Endodermal cell (in vitro differentiated cells): ENCODE results near the gene FLT3LG. TPM values are rescaled to one million over a fixed set of nuclear protein-coding genes. Genes with fewer than 3 reads are reported as not detected.

ENCODE experiments used
- DNase-seq: peaks from one replicate; pipeline ENCODE4 v3.0.0-alpha.2; 2017
- H3K27ac ChIP-seq: 2 replicates; pipeline ENCODE4 v1.5.1; 2013; ENCODE audit warnings: mild to moderate bottlenecking, low read depth, low read length, moderate library complexity
- H3K27me3 ChIP-seq: 2 replicates; pipeline ENCODE4 v1.6.1; 2013; ENCODE audit warnings: mild to moderate bottlenecking, low read length, moderate library complexity; ENCODE audit not compliant: insufficient read depth, control insufficient read depth, poor library complexity, severe bottlenecking
- H3K36me3 ChIP-seq: 2 replicates; pipeline ENCODE4 v1.7.0; 2013; ENCODE audit warnings: mild to moderate bottlenecking, low read length, moderate library complexity; ENCODE audit not compliant: control insufficient read depth, insufficient read depth
- H3K4me1 ChIP-seq: one replicate; pipeline ENCODE4 v1.7.0; 2013; ENCODE audit warnings: low read length; ENCODE audit not compliant: control insufficient read depth, insufficient read depth
- H3K4me3 ChIP-seq: 2 replicates; pipeline ENCODE4 v1.5.1; 2013; ENCODE audit warnings: mild to moderate bottlenecking, low read length, moderate library complexity
- H3K9ac ChIP-seq: 2 replicates; pipeline ENCODE4 v1.6.1; 2013; ENCODE audit warnings: mild to moderate bottlenecking, low read length, moderate library complexity; ENCODE audit not compliant: poor library complexity, severe bottlenecking; ENCODE audit errors: extremely low read depth
- H3K9me3 ChIP-seq: 2 replicates; pipeline ENCODE4 v1.6.1; 2013; ENCODE audit warnings: mild to moderate bottlenecking, low read length, moderate library complexity; ENCODE audit not compliant: control insufficient read depth
- H3K27ac Mint-ChIP-seq: 2 replicates; pipeline ENCODE4 v1.8.0; 2020; ENCODE audit warnings: mixed read lengths
- H3K27me3 Mint-ChIP-seq: 2 replicates; pipeline ENCODE4 v1.8.0; 2021; ENCODE audit warnings: mild to moderate bottlenecking, mixed read lengths; ENCODE audit not compliant: insufficient read depth
- H3K36me3 Mint-ChIP-seq: 2 replicates; pipeline ENCODE4 v1.8.0; 2020; ENCODE audit warnings: low read depth, mixed read lengths
- H3K4me1 Mint-ChIP-seq: 2 replicates; pipeline ENCODE4 v1.8.0; 2020; ENCODE audit warnings: mixed read lengths
- H3K4me3 Mint-ChIP-seq: 2 replicates; pipeline ENCODE4 v1.8.0; 2020; ENCODE audit warnings: mild to moderate bottlenecking, moderate library complexity, mixed read lengths
- H3K9me3 Mint-ChIP-seq: 2 replicates; pipeline ENCODE4 v1.8.0; 2020; ENCODE audit warnings: mild to moderate bottlenecking, mixed read lengths
- WGBS, 2 experiments: methylation state at CpG; one replicate each; pipeline versions ENCODE4 v1.1.5 to v1.1.7; 2013; ENCODE audit warnings: missing lambda C conversion rate in 2 of 2, mixed read lengths in 1 of 2; ENCODE audit not compliant: insufficient coverage in 1 of 2, insufficient read length in 1 of 2; 5-methylcytosine and 5-hydroxymethylcytosine counted together
- total RNA-seq, 2 donors: library from RNA; stranded (reverse); fragmentation: NEBNext Ultra II Directional in 1 of 2; extraction: Animal tissue kit (Norgen Biotek cat#: 25700) in 1 of 2; gene quantifications; 2 replicates in 1 of 2; 3 replicates in 1 of 2; pipeline ENCODE4 v1.2.1, GENCODE V29; 2021
- TF ChIP-seq, protein P1 (sequence below): fragments of 200-600 bp; sonication (generic); conservative IDR thresholded peaks from 2 replicates; pipeline ENCODE4 v1.5.0; 2021; ENCODE audit warnings: antibody characterized with exemption, mild to moderate bottlenecking

FLT3LG gene
- total RNA-seq, 2 donors from 2014 or later, result 0.75 to 2.3 TPM

DNA sequence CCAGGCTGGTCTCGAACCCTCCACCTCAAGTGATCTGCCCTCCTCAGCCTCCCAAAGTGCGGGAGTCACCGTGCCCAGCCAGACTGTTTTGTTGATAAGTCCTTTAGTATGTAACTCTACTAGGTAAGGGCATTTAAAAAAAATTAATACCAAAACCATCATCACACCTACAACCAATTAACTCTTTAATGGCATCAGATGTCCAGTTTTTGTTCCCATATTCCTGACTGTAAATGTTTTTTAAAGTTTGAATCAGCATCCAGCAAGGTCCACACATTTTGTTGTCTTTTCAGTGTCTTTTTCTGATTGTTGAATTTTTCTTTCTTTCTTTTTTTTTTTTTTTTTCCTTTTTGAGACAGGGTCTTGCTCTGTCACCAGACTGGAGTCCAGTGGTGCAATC is 44.0 kb downstream of the FLT3LG start:
- 100% methylated on average over 1 of the region's 3 CpGs; no CpG with 5 or more reads in 1 of the 2 experiments for WGBS, 2 experiments
- Mint-ChIP-seq H3K4me1 (no peaks in the 10 kb centered on the region), H3K27me3 (no peaks in the 10 kb centered on the region), H3K36me3 (peaks cover 38% of the 10 kb centered on the region), H3K4me3 (no peak overlapping the region), H3K27ac (no peak overlapping the region), H3K9me3 (no peaks in the 10 kb centered on the region)
- Histone ChIP-seq H3K9ac (no peak overlapping the region), H3K27ac (no peak overlapping the region), H3K27me3 (no peaks in the 10 kb centered on the region), H3K4me1 (peaks cover 3% of the 10 kb centered on the region), H3K36me3 (no peaks in the 10 kb centered on the region), H3K9me3 (no peaks in the 10 kb centered on the region), H3K4me3 (no peak overlapping the region)
- no peak for DNase-seq
- TF ChIP-seq, protein P1, sequence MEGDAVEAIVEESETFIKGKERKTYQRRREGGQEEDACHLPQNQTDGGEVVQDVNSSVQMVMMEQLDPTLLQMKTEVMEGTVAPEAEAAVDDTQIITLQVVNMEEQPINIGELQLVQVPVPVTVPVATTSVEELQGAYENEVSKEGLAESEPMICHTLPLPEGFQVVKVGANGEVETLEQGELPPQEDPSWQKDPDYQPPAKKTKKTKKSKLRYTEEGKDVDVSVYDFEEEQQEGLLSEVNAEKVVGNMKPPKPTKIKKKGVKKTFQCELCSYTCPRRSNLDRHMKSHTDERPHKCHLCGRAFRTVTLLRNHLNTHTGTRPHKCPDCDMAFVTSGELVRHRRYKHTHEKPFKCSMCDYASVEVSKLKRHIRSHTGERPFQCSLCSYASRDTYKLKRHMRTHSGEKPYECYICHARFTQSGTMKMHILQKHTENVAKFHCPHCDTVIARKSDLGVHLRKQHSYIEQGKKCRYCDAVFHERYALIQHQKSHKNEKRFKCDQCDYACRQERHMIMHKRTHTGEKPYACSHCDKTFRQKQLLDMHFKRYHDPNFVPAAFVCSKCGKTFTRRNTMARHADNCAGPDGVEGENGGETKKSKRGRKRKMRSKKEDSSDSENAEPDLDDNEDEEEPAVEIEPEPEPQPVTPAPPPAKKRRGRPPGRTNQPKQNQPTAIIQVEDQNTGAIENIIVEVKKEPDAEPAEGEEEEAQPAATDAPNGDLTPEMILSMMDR, result no peak

DNA sequence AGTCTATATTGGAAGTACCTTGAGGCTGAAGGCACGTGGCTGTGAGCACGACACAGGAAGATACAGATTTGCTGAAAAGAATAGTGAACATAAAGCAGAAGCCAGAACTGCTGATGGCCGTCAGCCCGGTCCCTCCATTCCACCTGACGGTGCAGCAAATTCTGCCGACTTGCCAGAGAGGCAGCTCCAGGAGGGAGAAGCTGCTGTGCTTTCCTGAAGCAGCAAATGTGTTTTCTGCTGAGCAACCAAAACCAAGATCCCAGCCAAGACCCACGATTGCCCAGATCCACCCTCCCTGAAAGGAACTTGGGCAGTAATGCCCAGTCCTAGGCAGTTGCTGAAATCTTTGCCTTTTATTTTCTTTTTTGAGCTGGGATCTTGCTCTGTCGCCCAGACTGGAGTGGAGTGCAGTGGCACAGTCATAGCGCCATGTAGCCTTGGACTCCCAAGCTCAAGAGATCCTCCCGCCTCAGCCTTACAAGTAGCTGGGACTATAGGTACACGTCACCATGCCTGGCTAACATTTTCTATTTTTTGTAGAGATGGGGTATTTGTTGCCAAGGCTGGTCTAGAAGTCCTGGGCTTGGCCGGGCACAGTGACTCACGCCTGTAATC is 46.8 kb downstream of the FLT3LG start:
- no peaks in the 10 kb centered on the region for H3K36me3 ChIP-seq
- no peak overlapping the region for H3K4me3 ChIP-seq
- TF ChIP-seq, protein P1, result no peak
- no peaks in the 10 kb centered on the region for H3K9me3 Mint-ChIP-seq
- peaks cover 46% of the 10 kb centered on the region for H3K36me3 Mint-ChIP-seq
- no peaks in the 10 kb centered on the region for H3K4me1 Mint-ChIP-seq
- no peaks in the 10 kb centered on the region for H3K27me3 ChIP-seq
- H3K27ac Mint-ChIP-seq, result no peak overlapping the region
- no peak overlapping the region for H3K4me3 Mint-ChIP-seq
- H3K9me3 ChIP-seq, result no peaks in the 10 kb centered on the region
- no peak for DNase-seq
- H3K27me3 Mint-ChIP-seq, result no peaks in the 10 kb centered on the region
- no peak overlapping the region for H3K27ac ChIP-seq
- WGBS, 2 experiments, result 94 to 96% methylated on average over 10 to 13 of the region's 13 CpGs
- no peaks in the 10 kb centered on the region for H3K4me1 ChIP-seq
- no peak overlapping the region for H3K9ac ChIP-seq

DNA sequence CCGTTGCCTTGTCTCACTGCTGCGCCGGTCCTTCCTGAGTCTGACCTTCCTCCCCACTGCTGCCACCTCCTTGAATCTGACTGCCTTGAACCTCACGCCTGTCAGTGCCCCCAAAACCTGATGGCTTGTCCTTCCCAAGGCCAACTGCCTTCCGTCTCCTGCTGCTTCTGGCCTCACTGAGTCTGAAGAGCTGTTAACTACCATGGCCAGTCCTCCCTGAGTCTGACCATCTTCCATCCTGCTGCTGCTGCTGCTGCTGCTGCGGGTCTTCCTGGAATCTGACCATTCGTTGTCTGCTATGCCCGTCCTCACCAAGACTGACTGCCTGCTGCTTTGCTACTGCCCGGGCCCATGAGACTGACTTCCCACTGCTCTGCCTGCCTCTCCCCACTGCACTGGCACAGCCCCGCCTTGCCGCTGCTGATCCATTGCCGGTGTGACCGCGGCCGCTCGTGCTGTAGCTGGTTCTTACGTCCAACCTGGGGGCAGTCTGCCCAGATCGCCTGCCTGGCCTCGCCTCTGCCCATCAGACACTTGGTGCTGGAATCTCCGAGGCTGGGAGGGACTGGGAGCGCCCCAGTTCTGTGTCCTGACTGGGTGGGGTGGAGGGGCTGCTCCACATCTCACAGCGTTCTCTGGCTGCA is 50.9 kb downstream of the FLT3LG start:
- Histone ChIP-seq H3K4me3 (no peak overlapping the region), H3K27ac (no peak overlapping the region), H3K4me1 (no peaks in the 10 kb centered on the region), H3K9me3 (no peaks in the 10 kb centered on the region), H3K27me3 (no peaks in the 10 kb centered on the region), H3K9ac (no peak overlapping the region), H3K36me3 (no peaks in the 10 kb centered on the region)
- Mint-ChIP-seq H3K27me3 (peaks cover 17% of the 10 kb centered on the region), H3K4me1 (no peaks in the 10 kb centered on the region), H3K4me3 (no peak overlapping the region), H3K9me3 (no peaks in the 10 kb centered on the region), H3K36me3 (peaks cover 40% of the 10 kb centered on the region), H3K27ac (no peak overlapping the region)
- TF ChIP-seq, protein P1, result no peak
- 93% methylated on average over 13 to 22 of the region's 22 CpGs for WGBS, 2 experiments
- no peak for DNase-seq
